SH-SY5Y (cell line): ENCODE results near the gene CALML4.

Experiments used
- GATA2 ChIP-seq: IDR thresholded peaks from 2 replicates; pipeline ENCODE4 v1.6.1; 2011; ENCODE audit warnings: mild to moderate bottlenecking, low read depth, low read length
- GATA3 ChIP-seq: IDR thresholded peaks from 2 replicates; pipeline ENCODE4 v1.6.1; 2011; ENCODE audit warnings: low read depth, mild to moderate bottlenecking, low read length, moderate library complexity

DNA sequence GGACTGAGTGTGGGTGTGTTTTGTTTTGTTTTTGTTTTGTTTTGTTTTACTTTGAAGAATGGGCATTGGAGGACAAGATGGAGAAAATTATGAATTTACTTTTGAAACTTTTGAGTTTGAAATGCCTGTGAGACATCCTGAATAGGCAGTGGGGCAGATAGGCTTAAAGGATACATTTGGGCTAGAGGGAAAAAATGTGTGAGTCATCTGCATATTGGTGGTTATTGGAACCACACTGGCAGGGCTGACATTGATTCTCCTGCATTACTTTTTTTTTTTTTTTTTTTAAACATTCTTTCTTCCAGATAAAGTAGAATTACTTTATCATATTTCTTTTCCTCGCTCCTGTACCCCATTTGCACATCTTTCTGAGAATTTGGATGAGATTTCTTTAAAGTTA lies 56.1 kb downstream of the CALML4 start:
- TF ChIP-seq GATA2 (no peak), GATA3 (no peak)
